Activated T-helper 2 cell treated with anti-CD3 and anti-CD28 coated beads, Interferon-gamma antibody, Interleukin-2, Interleukin-4, amounts not matched to agents 10 μg/mL and 5 μg/mL and 100 μg/mL, durations not matched to agents 14 hours and 24 hours and 36 hours (primary cell): ENCODE data around the gene DDX23. TPM values are rescaled to one million over a fixed set of nuclear protein-coding genes. Genes with fewer than 3 reads are reported as not detected.
A peak's percentile ranks its signal among the peaks of the same experiment; 100 is the strongest.

Source experiments
- DNase-seq: peaks from one replicate; pipeline ENCODE4 v3.0.0; 2021; ENCODE audit warnings: low spot score
- H3K27ac Mint-ChIP-seq: one replicate; pipeline ENCODE4 v1.8.0; 2021; ENCODE audit warnings: mixed read lengths
- H3K27me3 Mint-ChIP-seq: one replicate; pipeline ENCODE4 v1.8.0; 2021; ENCODE audit warnings: low read depth, mixed read lengths
- H3K36me3 Mint-ChIP-seq: one replicate; pipeline ENCODE4 v1.8.0; 2021; ENCODE audit warnings: low read depth, mixed read lengths
- H3K4me1 Mint-ChIP-seq: one replicate; pipeline ENCODE4 v1.8.0; 2021; ENCODE audit warnings: low read depth, mixed read lengths
- H3K4me3 Mint-ChIP-seq: one replicate; pipeline ENCODE4 v1.8.0; 2021; ENCODE audit warnings: low read depth, mild to moderate bottlenecking, moderate library complexity, mixed read lengths
- H3K9me3 Mint-ChIP-seq: one replicate; pipeline ENCODE4 v1.8.0; 2021; ENCODE audit warnings: mixed read lengths
- intact Hi-C: fragments of 100-400 bp; cut with micrococcal nuclease; formaldehyde crosslinking; loops from one replicate; pipeline ENCODE4 v1.15.1; 2023
- total RNA-seq: library from RNA; stranded (reverse); gene quantifications from 2 replicates; pipeline ENCODE4 v1.2.3, GENCODE V29; 2022

Gene DDX23
- total RNA-seq, 1 donor from 2014 or later = 124 TPM

- no peaks in the 10 kb centered on the region for H3K27me3 Mint-ChIP-seq
- H3K36me3 Mint-ChIP-seq = peaks cover 41% of the 10 kb centered on the region
- H3K27ac Mint-ChIP-seq = no peak overlapping the region
- no peaks in the 10 kb centered on the region for H3K9me3 Mint-ChIP-seq
- H3K4me1 Mint-ChIP-seq = no peaks in the 10 kb centered on the region
- no peak overlapping the region for H3K4me3 Mint-ChIP-seq
- intact Hi-C loops = no loop called here
- no peak for DNase-seq
Measured at GRCh38 chr12:48827513-48828096, 24.4 kb downstream of the DDX23 start.

- H3K36me3 Mint-ChIP-seq = peaks cover 35% of the 10 kb centered on the region
- H3K4me3 Mint-ChIP-seq = no peak overlapping the region
- no peaks in the 10 kb centered on the region for H3K27me3 Mint-ChIP-seq
- no peak for DNase-seq
- intact Hi-C loops = no loop called here
- no peaks in the 10 kb centered on the region for H3K4me1 Mint-ChIP-seq
- no peaks in the 10 kb centered on the region for H3K9me3 Mint-ChIP-seq
- H3K27ac Mint-ChIP-seq = no peak overlapping the region
Measured at GRCh38 chr12:48827026-48827425, 24.9 kb downstream of the DDX23 start.

- Mint-ChIP-seq H3K36me3 (peaks cover 31% of the 10 kb centered on the region), H3K4me1 (no peaks in the 10 kb centered on the region), H3K9me3 (no peaks in the 10 kb centered on the region), H3K4me3 (no peak overlapping the region), H3K27ac (no peak overlapping the region), H3K27me3 (no peaks in the 10 kb centered on the region)
- DNase-seq = no peak
- intact Hi-C loops = no loop called here
Measured at GRCh38 chr12:48826209-48826855, 25.6 kb downstream of the DDX23 start.

GRCh38 chr12:48824905-48825304 is 27.1 kb downstream of the DDX23 start:
- DNase-seq = no peak
- Mint-ChIP-seq H3K36me3 (peaks cover 17% of the 10 kb centered on the region), H3K9me3 (no peaks in the 10 kb centered on the region), H3K4me3 (no peak overlapping the region), H3K27ac (no peak overlapping the region), H3K27me3 (peaks cover 5% of the 10 kb centered on the region), H3K4me1 (no peaks in the 10 kb centered on the region)
- intact Hi-C loops = no loop called here

- Mint-ChIP-seq H3K4me3 (no peak overlapping the region), H3K27me3 (peaks cover 8% of the 10 kb centered on the region), H3K36me3 (peaks cover 10% of the 10 kb centered on the region), H3K27ac (no peak overlapping the region), H3K9me3 (no peaks in the 10 kb centered on the region), H3K4me1 (peaks cover 1% of the 10 kb centered on the region)
- intact Hi-C loops = no loop called here
- no peak for DNase-seq
Measured at GRCh38 chr12:48824112-48824511, 27.9 kb downstream of the DDX23 start.

- Mint-ChIP-seq H3K36me3 (peaks cover 2% of the 10 kb centered on the region), H3K27ac (no peak overlapping the region)
- intact Hi-C loops = no loop called here
Measured at GRCh38 chr12:48823281-48823680, 28.7 kb downstream of the DDX23 start.

GRCh38 chr12:48822711-48823110 is 29.3 kb downstream of the DDX23 start:
- intact Hi-C loops = no loop called here
- Mint-ChIP-seq H3K9me3 (no peaks in the 10 kb centered on the region), H3K27me3 (peaks cover 16% of the 10 kb centered on the region), H3K4me1 (peaks cover 5% of the 10 kb centered on the region), H3K27ac (no peak overlapping the region), H3K4me3 (no peak overlapping the region), H3K36me3 (no peaks in the 10 kb centered on the region)
- DNase-seq = no peak

More at GRCh38 chr12:48823281-48823680, 28.7 kb downstream of the DDX23 start:
- H3K9me3 Mint-ChIP-seq = no peaks in the 10 kb centered on the region
- no peak for DNase-seq
- peaks cover 5% of the 10 kb centered on the region for H3K4me1 Mint-ChIP-seq
- no peak overlapping the region for H3K4me3 Mint-ChIP-seq
- H3K27me3 Mint-ChIP-seq = peaks cover 12% of the 10 kb centered on the region

GRCh38 chr12:48822139-48822538 is 29.8 kb downstream of the DDX23 start:
- peaks cover 20% of the 10 kb centered on the region for H3K27me3 Mint-ChIP-seq
- H3K27ac Mint-ChIP-seq = no peak overlapping the region
- H3K9me3 Mint-ChIP-seq = no peaks in the 10 kb centered on the region
- no peak for DNase-seq
- no peaks in the 10 kb centered on the region for H3K36me3 Mint-ChIP-seq
- no peak overlapping the region for H3K4me3 Mint-ChIP-seq
- peaks cover 10% of the 10 kb centered on the region for H3K4me1 Mint-ChIP-seq
- intact Hi-C loops = no loop called here

- peaks cover 28% of the 10 kb centered on the region for H3K27me3 Mint-ChIP-seq
- peak overlapping the region; percentile 64 for H3K4me3 Mint-ChIP-seq
- H3K4me1 Mint-ChIP-seq = peaks cover 21% of the 10 kb centered on the region
- H3K9me3 Mint-ChIP-seq = no peaks in the 10 kb centered on the region
- DNase-seq = no peak
- no peak overlapping the region for H3K27ac Mint-ChIP-seq
- intact Hi-C loops = no loop called here
- H3K36me3 Mint-ChIP-seq = no peaks in the 10 kb centered on the region
Measured at GRCh38 chr12:48819986-48820725, 31.8 kb downstream of the DDX23 start.

- Mint-ChIP-seq H3K4me3 (peak overlapping the region; percentile 76), H3K27me3 (peaks cover 28% of the 10 kb centered on the region), H3K4me1 (peaks cover 21% of the 10 kb centered on the region), H3K9me3 (no peaks in the 10 kb centered on the region), H3K27ac (no peak overlapping the region), H3K36me3 (no peaks in the 10 kb centered on the region)
- no peak for DNase-seq
- intact Hi-C loops = no loop called here
Measured at GRCh38 chr12:48818831-48819590, 33.0 kb downstream of the DDX23 start.

- H3K27me3 Mint-ChIP-seq = peaks cover 28% of the 10 kb centered on the region
- H3K4me1 Mint-ChIP-seq = peaks cover 25% of the 10 kb centered on the region
- DNase-seq = peak; percentile 72
- H3K9me3 Mint-ChIP-seq = no peaks in the 10 kb centered on the region
- H3K27ac Mint-ChIP-seq = no peak within 1 kb of the TSS
- H3K4me3 Mint-ChIP-seq = peak within 1 kb of the TSS; percentile 85
- intact Hi-C loops = no loop called here
- no peaks in the 10 kb centered on the region for H3K36me3 Mint-ChIP-seq
Measured at GRCh38 chr12:48817873-48818830, 33.8 kb downstream of the DDX23 start, which contains the start of gene CACNB3. Gene CACNB3 (plus strand): TSS chr12:48818496. CDS start chr12:48818930, 434 bp downstream.
